GM18870 (cell line): ENCODE measurements around the gene DMGDH.

ENCODE experiments used
- ATAC-seq: cut with Tn5 transposase; IDR thresholded peaks from one replicate; pipeline ENCODE4 v1.9.1; 2021; ENCODE audit warnings: moderate library complexity; ENCODE audit not compliant: unreplicated experiment

Gene DMGDH

DNA sequence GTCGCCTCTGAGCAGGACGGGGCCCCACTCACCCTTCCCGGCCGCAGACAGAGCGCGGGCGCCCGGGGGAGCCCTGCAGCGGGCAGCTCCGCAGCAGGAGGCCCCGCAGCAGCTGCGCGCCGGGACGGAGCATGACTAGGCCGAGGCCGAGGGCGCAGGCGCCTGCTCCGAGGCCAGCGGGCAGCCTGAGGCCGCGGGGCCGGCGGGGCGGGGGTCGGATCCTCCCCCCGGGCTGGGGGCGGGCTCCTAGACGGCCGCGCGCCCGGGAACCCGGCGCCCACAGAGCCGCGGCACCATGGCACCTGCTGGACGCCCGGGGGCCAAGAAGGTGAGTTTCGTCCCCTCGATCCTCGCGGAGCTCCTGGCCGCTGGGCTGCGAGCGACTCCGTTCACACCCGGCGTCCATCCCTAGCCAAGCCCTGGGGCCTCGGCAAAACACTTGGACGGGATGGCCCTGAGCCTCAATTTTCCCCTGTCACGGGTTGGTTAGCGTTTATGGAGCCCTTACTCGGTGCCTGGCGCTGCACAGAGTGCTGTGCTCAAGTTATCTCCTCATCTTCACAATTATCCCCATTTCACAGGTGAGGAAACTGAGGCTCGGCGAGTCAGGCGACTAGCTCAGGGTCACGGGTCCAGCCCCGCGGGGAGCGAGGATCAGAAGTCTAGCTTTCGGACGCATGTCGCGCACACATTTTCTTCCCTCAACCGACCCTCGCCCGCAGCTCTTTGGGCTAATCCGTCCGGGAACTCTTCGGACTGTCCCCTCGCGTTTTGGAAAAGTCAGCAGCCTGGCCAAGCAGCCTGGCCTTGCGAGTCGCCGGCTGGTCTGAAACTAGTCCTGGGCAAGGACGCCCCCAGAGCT, at the start of gene DMGDH, which contains the start of gene BHMT2:
TSS of gene DMGDH (minus strand) at position 187 of the 862 bp plus-strand sequence. CDS start at position 133, 54 bp downstream.
TSS of gene BHMT2 (plus strand) at position 280 of the 862 bp plus-strand sequence. CDS start at position 296, 16 bp downstream.
- no peak for ATAC-seq

DNA sequence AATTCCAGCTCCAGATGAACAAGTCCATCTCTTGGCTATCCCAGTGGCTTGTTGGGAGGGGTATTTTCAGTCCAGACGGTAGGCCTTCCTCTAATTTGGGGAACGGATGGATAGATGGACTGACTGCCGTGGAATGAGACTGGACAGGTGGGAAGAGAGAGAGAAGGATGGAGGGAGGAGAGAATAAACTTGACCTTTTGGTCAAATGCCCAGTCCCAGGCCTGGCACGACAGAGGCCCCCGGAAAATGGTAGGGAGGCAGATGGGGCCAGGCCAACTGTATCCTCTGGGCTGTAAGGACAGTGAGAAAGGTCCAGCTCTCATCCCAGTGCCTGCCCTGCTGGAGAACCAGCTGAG, 43.2 kb upstream of the DMGDH start:
- ATAC-seq = no peak

DNA sequence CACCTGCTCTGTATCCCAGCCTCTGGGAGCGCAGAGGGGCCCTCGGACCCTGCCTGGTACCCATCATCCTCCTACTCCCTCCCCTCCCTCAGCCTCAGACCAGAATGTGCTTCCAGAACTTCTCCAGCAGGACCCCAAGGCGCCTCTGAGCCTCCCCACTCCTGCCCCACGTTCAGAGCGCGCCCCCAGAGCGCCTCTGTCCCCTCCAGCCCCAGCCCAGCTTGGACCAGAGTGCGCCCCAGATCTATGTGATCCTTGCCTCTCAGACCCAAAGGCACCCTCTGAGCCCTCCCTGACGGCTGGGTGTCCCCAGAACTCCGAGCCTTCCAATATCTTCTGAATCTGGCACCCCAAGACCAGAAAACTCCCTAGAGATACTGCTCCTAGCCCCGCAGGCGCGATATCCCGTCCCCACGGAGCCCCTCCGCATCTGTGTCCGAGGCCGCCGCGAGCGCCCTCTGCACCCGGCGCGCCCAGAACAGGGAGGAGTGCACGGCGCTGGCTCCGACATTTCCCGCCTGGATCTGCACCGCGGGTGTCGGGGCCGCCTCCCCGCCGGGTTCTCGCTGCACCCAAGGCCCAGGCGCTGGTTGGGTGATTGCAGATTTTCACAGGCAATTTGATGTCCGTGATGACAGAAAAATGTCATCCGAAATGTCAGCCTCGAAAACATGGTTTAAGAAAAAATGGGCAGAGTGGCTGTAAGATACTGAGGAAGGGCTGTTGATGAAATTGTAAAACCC, 42.7 kb upstream of the DMGDH start:
- no peak for ATAC-seq

DNA sequence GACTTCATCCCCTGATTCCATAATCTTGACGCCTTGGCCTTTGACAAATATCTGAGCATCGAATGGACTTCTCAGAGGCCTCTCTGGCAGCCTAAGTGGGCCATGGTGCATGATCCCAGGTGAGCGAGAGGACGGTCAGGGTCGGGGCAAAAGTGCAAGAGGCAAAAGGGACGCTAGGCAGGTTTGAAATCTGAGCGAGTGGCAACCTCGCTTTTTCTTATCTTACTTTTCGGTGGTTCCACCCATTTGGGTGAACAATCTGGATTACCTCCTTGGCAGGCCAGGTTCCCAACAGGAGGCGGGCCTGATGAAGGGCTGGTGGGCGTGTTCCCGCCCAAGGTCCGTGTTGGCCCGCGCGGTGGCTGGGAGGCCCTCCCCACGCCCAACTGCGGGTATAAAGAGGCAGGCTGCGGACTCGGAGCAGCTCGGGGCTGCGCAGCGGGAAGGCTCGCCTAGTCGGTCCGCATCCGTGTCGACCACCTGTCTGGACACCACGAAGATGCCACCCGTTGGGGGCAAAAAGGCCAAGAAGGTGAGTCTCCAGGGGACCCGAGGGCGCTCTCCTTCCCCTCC, 42.0 kb upstream of the DMGDH start, which contains the start of gene BHMT:
TSS of gene BHMT (plus strand) at position 423 of the 573 bp plus-strand sequence. CDS start at position 500, 77 bp downstream.
- ATAC-seq = no peak

DNA sequence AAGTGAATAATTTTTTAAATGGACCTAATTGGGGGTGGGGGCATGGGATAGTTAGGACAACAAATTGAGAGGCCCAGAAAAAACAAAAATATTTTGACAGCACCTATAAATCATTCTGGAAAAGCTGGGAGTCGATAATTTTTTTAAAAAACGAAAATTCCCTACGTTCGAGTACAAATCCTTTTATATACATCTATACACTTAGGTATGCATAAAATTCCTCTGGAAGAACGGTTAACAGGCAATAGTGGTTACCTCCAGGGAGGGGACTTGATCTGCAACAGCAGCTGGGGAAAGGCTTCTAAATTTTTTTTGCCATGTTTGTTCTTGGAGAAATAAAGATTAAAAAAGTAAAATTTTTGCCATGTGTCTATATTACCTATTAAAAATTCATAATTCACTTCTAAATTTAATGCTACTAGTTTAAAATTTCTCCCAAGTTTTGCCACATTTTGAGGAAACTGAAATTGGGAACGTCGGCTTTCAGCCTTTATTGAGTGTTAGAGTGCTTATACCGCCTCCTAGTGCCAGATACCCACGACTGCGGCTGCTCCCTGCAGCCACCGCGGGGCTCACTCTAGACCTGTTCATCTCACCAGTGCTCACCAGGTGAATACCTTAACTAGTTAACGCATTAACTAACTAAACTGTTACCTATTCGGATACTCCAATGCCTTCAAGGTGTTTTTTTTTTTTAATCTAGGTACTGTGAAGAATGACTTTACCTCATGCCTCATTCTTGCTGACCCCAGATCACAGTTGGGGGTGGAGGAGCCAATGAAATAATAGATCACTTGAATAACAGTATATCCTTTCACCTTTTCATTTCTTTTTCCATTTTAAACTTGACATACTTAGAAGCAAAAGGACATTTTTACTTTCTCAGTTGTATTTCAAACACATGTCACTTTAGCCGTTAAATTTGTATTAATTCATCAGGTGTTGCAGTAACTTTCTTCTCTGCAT, 40.3 kb upstream of the DMGDH start:
- ATAC-seq = no peak

DNA sequence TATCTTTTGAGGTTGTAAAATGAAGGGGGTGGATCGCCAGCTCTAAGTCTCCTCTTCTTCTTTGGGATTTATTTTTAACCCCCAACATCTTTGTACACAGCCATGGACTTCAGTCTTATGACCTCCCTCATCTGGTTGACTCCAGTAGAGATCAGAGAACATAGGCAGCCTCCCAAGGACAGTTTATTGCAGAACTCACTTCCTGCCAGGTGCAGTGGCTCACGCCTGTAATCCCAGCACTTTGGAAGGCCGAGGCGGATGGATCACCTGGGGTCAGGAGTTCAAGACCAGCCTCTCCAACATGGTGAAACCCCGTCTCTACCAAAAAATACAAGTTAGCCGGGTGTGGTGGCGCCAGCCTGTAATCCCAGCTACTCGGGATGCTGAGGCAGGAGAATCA, 39.3 kb upstream of the DMGDH start:
- no peak for ATAC-seq

DNA sequence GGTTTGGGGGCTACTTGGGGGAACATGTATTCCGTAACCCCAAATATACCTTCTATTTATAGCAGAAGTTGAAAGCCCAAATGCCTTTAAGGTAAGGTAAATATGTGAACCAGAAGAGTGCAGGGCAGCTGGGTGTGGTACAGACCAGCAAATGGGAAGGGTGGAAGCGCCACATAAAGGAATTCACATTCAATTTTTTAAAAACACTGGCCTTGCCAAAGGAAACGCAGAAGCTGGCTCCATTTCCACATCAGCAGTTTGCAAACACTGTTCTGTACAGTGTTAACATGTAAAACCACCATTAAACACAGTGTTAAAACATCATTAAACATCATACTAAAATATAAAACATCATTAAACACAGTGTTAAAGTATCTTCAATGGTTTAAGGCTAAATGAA, 38.6 kb upstream of the DMGDH start:
- no peak for ATAC-seq

DNA sequence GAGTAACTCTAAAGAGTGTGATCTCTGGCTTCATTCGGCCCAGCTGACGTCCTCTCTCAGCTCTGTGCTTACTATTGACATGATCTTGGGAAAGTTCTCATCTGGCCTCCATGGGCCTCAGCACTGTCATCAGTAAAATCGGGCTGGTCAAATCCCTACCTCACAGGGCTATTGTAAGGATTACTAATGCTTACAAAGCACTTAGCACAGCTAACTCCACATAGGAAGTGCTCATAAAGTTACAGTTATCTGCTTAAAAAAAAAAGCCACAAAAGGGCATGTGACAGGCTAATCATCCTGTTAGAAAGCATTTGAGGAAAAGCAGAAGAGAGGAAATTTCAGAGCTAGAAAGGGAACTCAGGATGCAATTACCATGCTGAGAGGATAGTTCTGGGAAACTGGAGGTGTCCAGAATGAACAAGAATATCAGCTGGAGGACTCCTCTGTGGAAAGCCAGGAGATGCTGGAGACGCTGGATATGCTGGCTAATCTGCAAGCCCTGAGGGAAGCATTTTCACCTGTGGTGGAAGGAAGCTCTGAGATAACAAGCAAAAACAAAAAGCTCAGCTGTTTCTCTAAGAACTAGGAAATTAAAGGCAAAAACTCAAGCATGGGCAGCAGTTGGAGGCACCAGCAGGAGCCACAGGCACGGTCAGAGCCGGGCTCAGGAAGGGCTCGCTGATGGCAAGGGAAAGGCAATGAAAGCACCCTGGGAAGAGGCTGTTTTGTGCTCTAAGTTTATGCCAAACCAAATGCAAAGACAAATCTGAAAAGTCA, 37.7 kb upstream of the DMGDH start:
- no peak for ATAC-seq

DNA sequence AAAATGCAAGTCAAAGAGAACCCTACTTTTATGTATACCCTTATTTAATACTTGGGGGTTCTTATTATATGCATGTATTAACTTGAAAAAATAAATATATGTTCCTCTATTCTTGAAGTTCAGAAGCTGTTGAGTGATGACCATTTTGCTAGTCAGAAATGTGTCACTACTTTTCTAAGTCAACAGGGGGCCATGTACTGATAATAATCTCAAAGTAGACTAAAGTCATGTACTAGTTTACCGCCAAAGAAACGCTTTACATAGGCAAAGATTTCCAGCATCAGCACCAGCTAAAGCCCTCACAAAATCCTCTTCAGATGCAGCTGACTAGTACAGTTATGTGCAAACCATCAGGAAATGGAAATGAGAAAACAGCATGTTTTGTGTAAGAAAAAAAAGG, 36.4 kb upstream of the DMGDH start:
- no peak for ATAC-seq

DNA sequence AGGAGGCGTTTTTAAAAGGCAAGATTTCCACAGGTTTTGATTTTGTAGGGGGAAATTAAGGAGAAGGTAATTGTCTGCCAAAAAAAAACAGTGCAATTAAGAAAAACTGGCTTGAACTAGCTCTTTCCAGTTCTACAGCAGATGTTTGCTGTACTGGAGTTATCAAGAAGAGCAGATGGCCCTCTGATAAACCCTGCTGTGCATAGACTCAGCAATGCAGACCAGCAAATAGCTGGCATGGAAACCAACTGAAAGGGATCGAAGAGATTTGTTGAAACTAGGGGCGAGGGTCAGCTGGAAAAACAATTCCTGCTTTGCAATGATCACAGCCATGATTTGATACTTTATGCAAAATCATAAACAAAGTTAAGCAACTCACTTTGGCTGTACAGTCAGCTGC, 24.3 kb upstream of the DMGDH start:
- no peak for ATAC-seq

DNA sequence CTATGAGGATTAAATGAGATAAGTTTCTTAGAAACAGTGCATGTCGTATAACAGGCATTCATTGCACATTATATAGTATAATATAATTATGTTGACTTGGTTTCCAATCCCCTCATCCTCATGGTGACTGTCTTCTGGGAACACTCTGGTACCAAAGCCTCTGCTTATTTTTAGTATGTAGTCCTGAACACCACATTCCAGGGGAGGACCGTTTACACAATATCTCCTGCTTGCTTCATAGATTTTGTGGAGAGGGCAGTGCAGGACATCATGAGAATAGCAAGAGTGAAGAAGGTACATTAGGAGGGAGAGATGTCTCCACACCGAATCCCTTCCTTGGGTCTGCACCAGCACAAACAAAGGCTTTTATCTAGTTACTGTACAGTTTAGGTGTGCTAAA, 21.6 kb upstream of the DMGDH start:
- ATAC-seq = no peak

DNA sequence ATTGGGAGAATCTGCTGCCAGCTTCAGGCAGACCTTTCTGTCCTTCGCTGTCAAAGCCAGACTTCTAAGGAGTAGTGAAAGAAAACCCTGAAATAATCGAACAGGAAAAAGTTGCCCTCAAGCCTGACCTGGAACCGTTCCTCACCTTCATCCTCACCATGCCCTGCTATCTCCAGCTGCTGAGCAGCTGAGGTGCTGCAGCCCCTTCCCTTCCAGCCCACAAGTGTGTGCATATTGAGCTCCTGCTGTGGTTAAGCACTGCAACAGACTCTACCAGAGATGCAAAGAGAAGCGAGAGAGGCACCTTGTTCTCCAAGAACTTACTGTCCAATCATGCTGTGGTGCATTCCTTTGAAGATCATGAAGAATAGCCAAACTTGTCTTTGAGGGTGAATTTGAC, 19.0 kb upstream of the DMGDH start:
- no peak for ATAC-seq

DNA sequence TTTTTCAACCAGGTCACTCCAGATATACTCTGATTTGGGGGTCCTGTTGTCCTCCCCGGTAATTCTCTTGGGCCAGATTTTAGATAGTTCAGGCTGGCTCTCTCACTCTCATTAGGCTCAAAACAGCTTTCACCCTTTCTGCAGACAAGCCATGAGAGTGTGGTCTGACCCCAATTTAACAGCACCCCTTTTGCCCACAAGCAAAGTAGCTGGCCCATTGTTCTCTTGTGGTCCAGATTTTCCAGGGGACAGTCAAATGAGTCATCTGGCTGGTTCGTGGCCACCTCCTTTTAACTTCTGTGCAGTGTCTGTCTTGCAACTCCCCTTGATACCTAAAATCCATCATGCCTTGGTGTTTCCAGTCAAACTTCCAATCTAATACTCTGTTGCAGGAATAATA, 16.6 kb upstream of the DMGDH start:
- no peak for ATAC-seq

DNA sequence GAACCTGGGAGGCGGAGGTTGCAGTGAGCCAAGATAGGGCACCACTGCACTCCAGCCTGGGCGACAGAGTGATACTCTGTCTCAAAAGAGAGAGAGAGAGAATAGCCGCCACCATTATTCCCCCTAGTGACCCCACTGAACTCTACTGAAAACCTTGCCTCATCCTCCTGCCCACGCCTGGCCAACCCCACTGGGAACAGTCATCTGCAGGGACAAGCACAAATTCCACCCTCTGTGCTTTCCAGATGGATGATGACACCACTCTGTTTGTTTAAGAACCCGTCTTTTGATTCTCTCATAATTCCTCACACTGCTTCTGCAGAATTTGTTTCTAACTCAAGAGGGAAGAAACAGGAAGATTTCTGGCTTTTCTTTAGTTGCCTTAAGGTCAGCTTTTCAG, 12.3 kb upstream of the DMGDH start:
- ATAC-seq = no peak

DNA sequence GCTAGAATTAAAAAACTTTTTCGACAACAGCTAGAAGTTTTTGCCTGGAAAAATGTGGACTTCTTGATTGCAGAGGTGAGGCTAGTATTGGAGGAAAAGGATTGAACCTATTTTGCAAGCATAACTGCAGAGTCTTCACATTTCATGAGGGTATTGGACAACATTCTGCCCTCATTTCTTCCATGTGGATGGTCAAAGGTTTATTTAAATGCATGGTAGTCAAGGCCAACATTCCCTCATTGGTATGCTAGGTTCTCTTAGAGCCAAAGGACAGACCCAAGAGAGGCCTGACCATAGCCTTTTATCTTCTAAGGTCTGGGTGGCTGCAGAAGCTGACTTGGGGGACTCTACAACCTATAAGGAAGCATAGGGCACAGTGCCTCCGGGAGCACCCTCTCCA, 11.3 kb upstream of the DMGDH start:
- ATAC-seq = no peak

DNA sequence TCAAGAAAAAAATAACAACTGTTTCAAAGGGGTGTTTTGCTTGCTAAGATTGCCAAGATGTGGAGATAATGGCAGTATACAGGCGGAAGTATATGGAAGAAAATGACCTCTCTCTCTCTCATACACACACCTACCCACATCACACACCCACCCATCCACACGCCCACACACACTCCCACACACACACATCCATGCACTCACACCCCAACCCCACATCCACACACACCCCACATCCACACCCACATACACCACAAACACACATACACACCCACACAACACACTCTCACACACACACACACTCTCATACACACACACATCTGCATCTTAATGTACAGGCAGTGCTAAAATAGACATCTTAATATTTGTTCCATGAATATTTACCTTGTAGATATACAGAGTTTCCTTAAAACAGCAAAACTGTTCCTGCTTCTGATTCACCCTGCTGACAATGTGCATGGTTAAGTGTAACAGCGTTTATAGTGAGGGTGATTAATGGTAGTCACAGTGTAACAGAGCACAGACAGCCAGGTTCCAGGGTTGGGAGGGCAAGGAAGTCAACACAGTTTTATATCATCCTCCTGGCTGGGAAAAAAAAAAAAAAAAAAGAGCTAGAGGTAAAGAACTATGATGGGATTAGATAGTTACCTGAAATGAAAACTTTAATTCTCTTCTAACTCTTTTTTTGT, 8.3 kb upstream of the DMGDH start:
- no peak for ATAC-seq

DNA sequence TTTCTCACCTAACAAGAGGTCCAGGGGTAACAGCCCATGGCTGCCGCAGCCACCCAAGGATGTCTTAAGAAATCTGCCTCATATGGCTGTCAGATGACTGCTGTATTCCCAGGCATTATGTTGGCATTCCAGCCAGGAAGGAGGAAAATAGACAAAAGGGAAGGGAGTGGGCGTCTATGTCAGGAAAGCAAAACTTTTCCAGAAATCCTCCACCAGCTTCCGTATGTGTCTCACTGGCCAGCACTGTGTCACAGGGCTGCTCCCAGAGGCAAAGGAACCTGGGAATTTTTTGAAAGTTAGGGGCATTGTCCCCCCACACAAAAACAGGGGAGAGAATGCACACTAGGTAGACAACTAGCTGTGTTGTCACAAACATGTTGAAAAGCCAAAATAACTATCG, 7.3 kb upstream of the DMGDH start:
- no peak for ATAC-seq

DNA sequence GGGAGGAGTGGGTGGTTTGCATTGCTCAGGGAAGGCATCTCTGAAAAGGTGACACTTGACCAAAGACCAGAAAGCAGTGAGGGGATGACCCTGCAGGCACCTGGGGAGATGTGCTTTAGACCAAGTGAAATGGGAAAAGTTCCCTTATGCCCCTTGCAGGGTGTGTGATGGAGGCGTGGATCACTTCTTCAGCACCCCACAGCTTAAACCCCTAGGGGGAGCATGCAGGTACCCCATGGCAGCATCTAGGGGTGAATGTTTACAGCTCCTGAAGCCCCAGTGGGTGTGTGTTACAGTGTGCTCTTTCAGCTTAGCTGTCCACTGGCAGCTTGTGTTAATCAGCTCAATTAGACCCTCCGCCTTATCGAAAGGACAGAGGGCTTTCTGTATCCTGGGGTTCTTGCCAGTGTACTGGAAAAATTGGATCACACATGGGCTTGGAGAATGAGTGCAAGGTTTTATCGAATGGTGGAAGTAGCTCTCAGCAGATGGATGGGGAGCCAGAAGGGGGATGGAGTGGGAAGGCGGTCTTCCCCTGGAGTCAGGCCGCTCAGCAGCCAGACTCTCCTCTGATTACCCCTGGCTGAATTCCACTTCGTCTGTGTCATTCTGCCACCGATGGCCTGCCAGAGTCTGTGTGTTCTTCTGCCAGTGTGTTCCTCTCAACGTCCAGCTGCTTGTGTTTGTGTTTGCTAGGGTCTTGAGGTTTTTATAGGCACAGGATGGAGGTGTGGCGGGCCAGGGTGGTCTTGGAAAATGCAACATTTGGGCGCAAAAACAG, 6.4 kb upstream of the DMGDH start:
- ATAC-seq = no peak

DNA sequence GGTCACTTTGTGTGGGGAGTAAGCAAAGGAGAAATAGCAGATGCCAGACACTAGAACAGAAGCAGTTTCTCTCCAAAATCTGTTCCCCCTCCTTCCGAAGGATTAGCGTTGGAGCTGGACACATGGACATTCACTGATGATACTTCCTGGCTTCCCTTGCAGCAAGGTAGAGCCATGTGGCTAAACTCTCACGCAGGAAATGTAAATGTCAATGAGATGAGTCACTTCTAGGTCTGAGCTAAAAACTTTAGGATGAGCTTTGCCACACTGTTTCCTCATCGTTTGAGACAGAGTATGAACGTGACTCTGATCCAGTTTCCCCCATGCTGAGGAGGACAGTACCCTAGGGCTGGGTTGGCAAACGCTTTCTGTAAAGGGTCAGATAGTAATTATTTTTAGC, 5.2 kb upstream of the DMGDH start:
- no peak for ATAC-seq
